Erythroblast (primary cell): Measurements from ENCODE around the gene TENT4B.

Experiments
- GATA1 ChIP-seq: IDR thresholded peaks from 2 replicates; pipeline ENCODE4 v1.6.1; 2011; ENCODE audit warnings: low read depth, mild to moderate bottlenecking, control low read depth, low read length, moderate library complexity
- POLR2A ChIP-seq: IDR thresholded peaks from 2 replicates; pipeline ENCODE4 v1.6.1; 2011; ENCODE audit warnings: mild to moderate bottlenecking, low read length

DNA sequence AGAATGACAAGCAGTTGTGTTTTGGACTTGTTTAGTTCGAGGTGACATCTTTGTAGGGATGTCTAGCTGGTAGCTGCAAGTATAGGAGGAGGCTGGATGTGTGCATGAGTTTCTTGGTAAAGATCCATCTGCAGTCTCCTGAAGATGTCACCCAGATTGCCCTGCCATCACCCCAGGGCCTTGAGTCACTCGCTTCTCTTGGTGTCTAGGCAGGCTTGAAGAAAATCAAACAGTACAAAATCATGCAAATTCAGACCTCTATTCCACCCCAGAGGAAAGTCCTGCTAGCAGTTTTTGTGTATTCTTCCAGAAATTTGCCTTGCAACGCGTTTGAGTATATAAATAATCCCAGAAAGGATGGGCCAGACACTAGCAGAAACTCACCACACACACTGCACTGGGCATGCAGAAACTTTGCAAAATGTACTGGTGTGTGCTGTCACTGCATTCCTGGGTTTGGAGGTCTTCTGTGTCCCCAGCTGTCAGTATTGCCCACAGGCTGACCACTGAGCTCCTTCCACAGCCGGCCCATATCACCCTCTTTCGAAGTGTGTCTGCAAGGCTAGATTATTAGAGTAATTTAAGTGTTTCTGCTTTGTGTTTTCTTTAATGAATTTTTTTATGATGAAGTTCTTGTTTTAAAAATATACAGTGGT lies 51.5 kb downstream of the TENT4B start:
- no peak for TF ChIP-seq POLR2A
- no peak for TF ChIP-seq GATA1
